Effector CD8-positive, alpha-beta T cell (primary cell): Measurements from ENCODE around the gene ZNF784.
"Not testable (repeated sequence)": the region's sequence is repeated elsewhere in the genome, so short reads cannot be mapped to it uniquely, and the experiment has no call there.

Experiments
- DNase-seq: peaks from one replicate; lab custom pipeline; 2025; lab: John Stamatoyannopoulos, UW

The ZNF784 gene

GRCh38 chr19:55585658-55586339 lies 38.6 kb downstream of the ZNF784 start:
- peak; percentile 51 for DNase-seq

GRCh38 chr19:55584871-55585270 lies 39.5 kb downstream of the ZNF784 start:
- no peak for DNase-seq

GRCh38 chr19:55583897-55584296 lies 40.5 kb downstream of the ZNF784 start:
- not testable (repeated sequence) for DNase-seq

DNA sequence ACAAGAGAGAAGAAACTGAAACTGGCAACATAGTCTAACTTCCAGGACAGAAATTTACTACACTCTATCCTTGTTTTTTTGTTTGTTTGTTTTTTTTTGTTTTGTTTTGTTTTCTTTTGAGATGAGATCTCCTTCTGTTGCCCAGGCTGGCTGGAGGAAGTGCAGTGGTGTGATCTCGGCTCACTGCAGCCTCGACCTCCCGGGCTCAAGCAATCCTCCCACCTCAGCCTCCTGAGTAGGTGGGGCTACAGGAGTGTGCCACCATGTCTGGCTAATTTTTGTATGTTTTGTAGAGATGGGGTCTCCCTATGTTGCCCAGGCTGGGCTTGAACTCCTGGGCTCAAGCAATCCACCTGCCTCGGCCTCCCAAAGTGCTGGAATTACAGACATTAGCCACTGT lies 42.1 kb downstream of the ZNF784 start:
- not testable (repeated sequence) for DNase-seq

- no peak for DNase-seq
These were observed 42.5 kb downstream of the ZNF784 start for GRCh38 chr19:55581823-55582223.

DNA sequence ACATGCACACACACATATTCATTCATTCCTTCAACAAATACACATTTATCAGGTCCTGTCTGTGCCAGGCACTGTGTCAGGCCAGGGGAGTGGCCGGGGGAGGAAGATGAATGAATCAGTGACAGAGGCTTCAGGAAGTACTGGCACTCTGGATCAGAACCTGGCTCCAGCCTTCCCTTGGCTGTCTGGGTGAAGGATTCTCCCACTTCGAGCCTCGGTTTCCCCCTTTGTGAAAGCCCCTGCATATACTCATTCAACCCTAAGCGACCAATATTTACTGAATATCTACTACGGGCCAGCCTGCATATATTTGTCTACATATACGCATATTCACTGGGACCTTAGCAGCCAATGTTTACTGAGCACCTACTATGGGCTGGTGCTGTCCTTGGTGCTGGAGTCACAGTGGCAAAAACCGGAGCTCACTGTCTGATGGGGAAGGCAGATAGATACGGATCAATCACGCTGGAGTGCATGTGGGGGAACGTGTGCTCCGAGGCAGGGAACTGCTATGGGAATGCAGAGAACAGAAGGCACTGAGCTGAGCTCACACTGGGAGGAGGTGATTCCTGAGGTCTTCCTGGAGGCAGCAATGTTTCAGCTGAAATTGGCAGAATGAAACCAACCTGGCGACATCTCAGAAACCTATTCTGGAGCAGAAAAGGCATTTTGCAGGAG lies 43.1 kb downstream of the ZNF784 start:
- no peak for DNase-seq

DNA sequence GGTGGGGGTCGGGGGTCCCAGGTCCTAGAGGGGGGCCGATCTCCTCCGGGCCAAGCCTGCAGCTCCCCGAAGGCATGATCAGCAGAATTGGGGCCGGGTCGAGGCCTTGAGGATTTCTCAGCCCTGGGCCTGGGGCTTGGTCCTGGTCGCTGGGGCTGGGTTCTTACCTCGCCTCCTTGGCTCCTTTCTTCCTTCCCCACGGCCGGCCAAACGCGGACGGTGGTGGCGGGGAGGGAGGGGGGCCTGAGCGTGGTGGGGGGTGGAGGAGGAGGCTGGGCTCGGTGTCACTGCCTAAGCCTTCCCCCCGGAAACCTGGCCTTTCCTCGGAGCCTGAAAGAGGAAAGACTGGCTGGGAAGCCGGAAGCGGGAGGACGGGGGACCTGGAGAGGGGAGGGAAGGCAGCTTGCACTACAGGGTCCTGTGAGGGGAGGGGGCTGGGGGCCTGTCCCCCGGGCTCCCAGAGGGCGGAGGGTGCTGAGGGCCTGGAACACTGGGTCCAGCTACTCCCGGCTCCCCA lies 43.7 kb downstream of the ZNF784 start, which contains the start of gene ZNF579:
ZNF579 (minus strand) TSS at position 221 of the 517 bp plus-strand sequence. CDS start 1,209 bp downstream, outside the sequence.
- peak; percentile 54 for DNase-seq

DNA sequence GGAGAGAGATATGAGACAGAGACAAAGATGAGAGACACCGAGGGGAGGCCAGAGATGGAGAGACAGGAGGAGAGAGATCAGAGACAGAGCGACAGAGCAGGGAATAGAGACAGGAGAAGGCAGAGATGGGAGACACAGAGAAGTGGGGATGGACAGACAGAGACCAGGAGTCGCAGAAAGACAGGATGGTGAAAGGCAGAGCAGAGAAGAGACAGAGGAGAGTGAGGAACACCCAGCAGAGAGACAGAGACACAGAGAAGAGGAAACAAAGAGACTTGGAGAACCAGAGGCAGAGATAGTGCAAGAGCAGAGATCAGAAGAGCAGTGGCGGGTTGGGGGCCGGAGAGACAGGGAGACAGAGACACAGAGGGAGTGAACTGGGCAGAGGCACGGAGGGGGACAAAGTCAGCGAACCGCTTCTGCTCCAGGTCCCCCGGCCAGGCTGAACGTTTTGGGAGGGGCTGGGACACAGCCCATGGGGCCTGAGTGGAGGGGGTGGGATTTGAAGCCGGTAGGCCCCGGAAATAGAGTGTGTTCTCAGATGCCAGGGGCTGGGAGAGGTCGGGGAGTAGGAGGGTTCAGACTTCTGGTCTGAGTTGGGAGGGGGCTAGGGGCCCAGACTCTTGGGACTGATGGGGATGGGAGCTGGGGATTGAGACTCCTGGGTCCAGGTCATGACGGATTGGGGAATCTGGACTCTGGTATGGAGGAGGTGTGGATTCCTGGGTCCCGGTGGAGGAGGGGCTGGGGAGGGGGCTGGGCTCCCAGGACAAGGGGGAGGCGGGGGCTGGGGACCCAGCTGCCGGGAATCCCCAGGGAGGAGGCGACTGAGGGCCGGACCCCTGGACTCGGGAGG lies 44.4 kb downstream of the ZNF784 start:
- no peak for DNase-seq

GRCh38 chr19:55578761-55579747 lies 45.3 kb downstream of the ZNF784 start:
- no peak for DNase-seq

- no peak for DNase-seq
These were observed 46.2 kb downstream of the ZNF784 start for GRCh38 chr19:55578031-55578760.

GRCh38 chr19:55576746-55577145 lies 47.6 kb downstream of the ZNF784 start:
- DNase-seq: no peak

DNA sequence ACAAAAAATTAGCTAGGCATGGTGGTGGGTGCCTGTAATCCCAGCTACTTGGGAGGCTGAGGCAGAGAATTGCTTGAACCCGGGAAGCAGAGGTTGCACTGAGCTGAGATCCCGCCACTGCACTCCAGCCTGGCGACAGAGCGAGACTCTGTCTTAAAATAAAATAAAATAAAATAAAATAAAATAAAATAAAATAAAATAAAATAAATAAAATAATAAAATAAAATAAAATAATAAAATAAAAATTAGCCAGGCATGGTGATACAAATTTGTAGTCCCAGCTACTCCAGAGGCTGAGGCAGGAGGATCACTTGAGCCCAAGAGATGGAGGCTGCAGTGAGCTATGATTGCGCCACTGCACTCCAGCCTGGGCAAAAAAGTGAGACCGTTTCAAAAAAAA lies 50.4 kb downstream of the ZNF784 start:
- DNase-seq: not testable (repeated sequence)
